ENCODE measurements around the gene MCCC1. TPM values are rescaled to one million over a fixed set of nuclear protein-coding genes. Genes with fewer than 3 reads are reported as not detected.

The MCCC1 gene
- total and polyA plus RNA-seq, 10 of the 15 experiments (the other 5 are each of a cell fraction or from before 2014, with no cell fraction given): 35.0 to 71.7 (median 47.0) TPM

- no peak for TF ChIP-seq BHLHE40 (IDR thresholded peaks at IDR 0.05; ENCODE audit: borderline replicate concordance in 1 of 2, low read depth in 2 of 2, low read length in 1 of 2)
- no peak for TF ChIP-seq CEBPZ (IDR thresholded peaks at IDR 0.05; ENCODE audit: low read depth, low read length)
- no peak for TF ChIP-seq SIN3A (IDR thresholded peaks at IDR 0.05; ENCODE audit: low read depth, low read length)
- no peak for TF ChIP-seq EGR1 (IDR thresholded peaks at IDR 0.05; ENCODE audit: borderline replicate concordance in 1 of 2, low read depth in 2 of 2, low read length in 2 of 2)
- TF ChIP-seq SPI1 (IDR thresholded peaks at IDR 0.05; ENCODE audit: borderline replicate concordance, insufficient read depth, low read depth, low read length): no peak
- TF ChIP-seq PRDM15 (CRISPR knock-in tag; IDR thresholded peaks at IDR 0.05): no peak
- no peak for TF ChIP-seq PAX8 (IDR thresholded peaks at IDR 0.05)
- no peak for TF ChIP-seq NBN (IDR thresholded peaks at IDR 0.05)
- TF ChIP-seq CBX5 (IDR thresholded peaks at IDR 0.05; ENCODE audit: low read depth): no peak
- no peak for TF ChIP-seq TCF3 (IDR thresholded peaks at IDR 0.05; ENCODE audit: borderline replicate concordance, insufficient read depth, low read depth, low read length)
- no peak for TF ChIP-seq NFXL1 (IDR thresholded peaks at IDR 0.05; ENCODE audit: borderline replicate concordance)
- no peak for TF ChIP-seq NKRF (conservative IDR thresholded peaks at IDR 0.05)
- TF ChIP-seq KAT2A (conservative IDR thresholded peaks at IDR 0.05; ENCODE audit: control insufficient read depth, low read depth, low read length): no peak
- TF ChIP-seq SMAD1 (IDR thresholded peaks at IDR 0.05; ENCODE audit: low read depth, partially characterized antibody): no peak
- no peak for TF ChIP-seq SREBF1 (IDR thresholded peaks at IDR 0.05; ENCODE audit: low read length)
- SMC1A ChIA-PET (ENCODE audit: uncharacterized antibody, unreplicated experiment): no interaction called here
- CTCF ChIA-PET: no interaction called here
- WGBS (ENCODE audit: insufficient coverage, insufficient replicate concordance, low lambda C conversion rate, missing lambda C conversion rate): 64% methylated on average over 6 of the region's 6 CpGs
- DNase-seq (ENCODE audit: low read depth, low spot score): no peak
- Histone ChIP-seq H3K27me3 (replicated peaks in 1 of 2; ENCODE audit: control insufficient read depth in 2 of 2, insufficient read depth in 2 of 2, low read length in 1 of 2) (no peaks in the 10 kb centered on the region), H3K9me3 (replicated peaks; ENCODE audit: control insufficient read depth, insufficient read depth, low read length) (no peaks in the 10 kb centered on the region; the same call in 2 of the 3 replicates), H3K4me2 (ENCODE audit: control insufficient read depth, insufficient read depth) (no peak overlapping the region), H3K9ac (ENCODE audit: control insufficient read depth, insufficient read depth, low read length) (no peak overlapping the region), H3K4me3 (no peak overlapping the region), H3K27ac (ENCODE audit: control insufficient read depth, insufficient read depth) (no peak overlapping the region), H3K79me2 (ENCODE audit: control insufficient read depth, insufficient read depth, low read length) (no peaks in the 10 kb centered on the region), H3K36me3 (ENCODE audit: control insufficient read depth in 2 of 2, insufficient read depth in 2 of 2, low read length in 1 of 2) (no peaks in the 10 kb centered on the region), H4K20me1 (ENCODE audit: control insufficient read depth, insufficient read depth) (no peaks in the 10 kb centered on the region), H3K4me1 (ENCODE audit: control insufficient read depth, insufficient read depth, low read length) (no peaks in the 10 kb centered on the region), H2AFZ (ENCODE audit: control insufficient read depth, low read depth, low read length) (no peak overlapping the region)
- no TSS peak for BruUV-seq (replicated peaks)
- FAIRE-seq: no peak
- POLR2A ChIA-PET: no interaction called here
- ATAC-seq: no peak
- RAD21 ChIA-PET (ENCODE audit: unreplicated experiment): no interaction called here
- intact Hi-C loops (cut with micrococcal nuclease; ENCODE audit: unreplicated experiment) (no loop called here), in situ Hi-C loops (cut with MboI) (no loop called here)
Observed at GRCh38 chr3:183106635-183107034, 7.3 kb upstream of the MCCC1 start.

All from GM12878 (cell line).